ENCODE measurements around the gene NMNAT3. TPM values are rescaled to one million over a fixed set of nuclear protein-coding genes. Genes with fewer than 3 reads are reported as not detected.

The NMNAT3 gene
- total RNA-seq (2014; rRNA removed; shearing (Covaris generic)) = not detected in 2 replicates
- polyA plus RNA-seq (2015; cell fraction: cytosol; rRNA removed) = 0.02 TPM in 1 of 2 replicates, not detected in the other
- not detected in 2 replicates for polyA plus RNA-seq (2015; cell fraction: nucleus; rRNA removed)

DNA sequence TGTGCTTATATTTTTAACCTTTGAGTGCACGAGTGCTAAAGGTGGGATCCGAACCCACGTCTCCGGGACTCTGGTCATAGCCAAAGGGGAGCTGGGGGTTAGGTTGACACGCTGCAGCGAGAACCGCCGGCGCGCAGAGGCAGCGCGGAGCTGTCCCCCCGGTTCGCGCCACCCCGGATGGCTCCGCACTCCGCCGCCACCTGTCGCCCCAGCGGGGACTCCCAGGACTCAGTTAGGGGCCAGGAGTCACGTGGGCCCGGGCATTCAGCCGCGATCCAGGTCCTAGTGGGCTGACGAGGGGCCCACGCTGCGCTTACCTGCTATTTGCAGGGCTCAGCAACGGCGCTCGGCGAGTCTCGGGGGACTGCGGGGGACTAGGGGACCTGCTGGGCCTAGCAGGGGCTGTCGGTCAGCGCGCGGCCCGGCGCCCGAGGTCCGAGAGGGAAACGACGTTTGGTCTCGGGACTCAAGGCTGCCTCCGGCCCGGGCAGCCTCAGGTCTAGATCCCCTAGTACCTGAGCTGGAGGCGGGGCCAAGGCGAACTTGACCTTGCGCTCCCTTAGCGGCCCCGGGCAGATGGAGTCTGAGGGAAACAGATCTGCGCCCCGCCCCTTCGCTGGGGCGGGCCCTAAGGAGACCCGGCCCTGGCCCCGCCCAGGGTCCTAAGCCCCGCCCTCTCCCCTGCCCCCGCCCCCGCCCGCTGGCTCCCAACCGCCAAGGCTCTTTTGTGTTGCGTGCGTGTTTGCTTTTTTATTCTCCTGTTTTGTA is at the start of gene NMNAT3:
NMNAT3 (minus strand) TSS at position 585 of the 768 bp plus-strand sequence. CDS start 50,248 bp downstream, outside the sequence.
- DNase-seq (ENCODE audit: low read depth) = no peak

DNA sequence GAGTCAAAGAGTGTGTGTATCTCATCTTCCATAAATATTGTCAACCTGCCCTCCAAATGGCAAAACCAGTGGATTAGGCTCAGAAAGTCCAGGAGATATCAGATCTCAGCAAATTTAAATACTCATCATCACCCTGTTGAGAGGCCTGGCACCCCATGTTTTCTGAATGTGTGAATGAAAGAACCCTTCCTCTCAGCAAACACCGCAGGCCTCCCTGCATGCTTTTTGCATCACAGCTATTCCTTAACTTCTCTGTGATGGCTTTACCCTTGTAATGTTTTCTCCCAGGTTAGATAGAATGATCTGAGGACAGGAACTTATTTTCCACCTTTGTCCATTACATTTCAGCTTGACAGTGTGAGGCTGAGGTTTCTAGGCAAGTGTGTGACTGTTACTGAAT is 43.6 kb upstream of the NMNAT3 start:
- DNase-seq (ENCODE audit: low read depth) = no peak

DNA sequence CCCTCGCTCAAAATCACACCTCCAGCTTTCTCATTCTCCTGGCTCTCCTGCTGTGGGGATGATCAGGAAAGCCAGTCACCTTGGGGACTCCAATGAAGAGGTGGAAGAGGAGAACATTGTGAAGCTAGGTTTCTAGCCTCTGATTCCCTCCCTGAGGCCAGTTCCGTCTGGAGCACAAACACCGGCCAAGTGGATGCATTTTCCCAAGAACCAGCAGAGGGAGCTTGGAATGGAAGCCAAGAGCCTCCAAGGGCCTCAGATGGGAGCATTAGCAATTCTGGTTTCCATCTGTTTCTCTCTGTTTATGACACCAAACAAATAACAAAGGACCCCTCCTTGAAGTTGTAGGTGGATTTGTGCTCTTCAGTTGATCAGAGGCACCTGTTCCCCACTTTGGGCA is 40.6 kb upstream of the NMNAT3 start:
- peak; percentile 50 for DNase-seq (ENCODE audit: low read depth)

DNA sequence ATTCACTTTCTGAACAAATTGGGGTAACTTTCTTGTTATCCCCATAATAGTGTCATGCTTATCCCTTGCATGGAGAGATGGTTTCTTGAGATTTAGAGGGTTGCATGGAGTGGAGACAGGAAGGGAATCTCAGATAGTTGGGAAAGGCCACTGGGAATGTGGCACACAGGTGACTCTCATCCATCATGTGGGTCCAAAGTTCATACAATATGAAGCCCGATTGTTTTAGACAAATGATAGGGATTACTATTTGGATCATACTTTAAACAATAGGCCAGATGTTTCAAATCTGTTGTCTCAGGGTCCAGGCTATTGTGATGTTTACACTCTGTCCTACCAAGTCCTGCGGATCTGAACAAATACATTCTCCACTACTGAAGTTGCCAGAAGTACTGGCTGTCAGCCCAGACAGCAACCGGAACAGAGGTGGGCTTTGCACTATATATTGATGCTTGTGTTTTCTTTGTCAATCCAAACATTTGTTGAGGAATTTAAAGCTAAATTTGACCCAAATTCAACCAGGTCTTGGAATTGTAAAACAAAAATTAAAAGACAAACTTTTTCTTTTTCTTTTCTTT is 39.2 kb upstream of the NMNAT3 start:
- DNase-seq (ENCODE audit: low read depth) = no peak

DNA sequence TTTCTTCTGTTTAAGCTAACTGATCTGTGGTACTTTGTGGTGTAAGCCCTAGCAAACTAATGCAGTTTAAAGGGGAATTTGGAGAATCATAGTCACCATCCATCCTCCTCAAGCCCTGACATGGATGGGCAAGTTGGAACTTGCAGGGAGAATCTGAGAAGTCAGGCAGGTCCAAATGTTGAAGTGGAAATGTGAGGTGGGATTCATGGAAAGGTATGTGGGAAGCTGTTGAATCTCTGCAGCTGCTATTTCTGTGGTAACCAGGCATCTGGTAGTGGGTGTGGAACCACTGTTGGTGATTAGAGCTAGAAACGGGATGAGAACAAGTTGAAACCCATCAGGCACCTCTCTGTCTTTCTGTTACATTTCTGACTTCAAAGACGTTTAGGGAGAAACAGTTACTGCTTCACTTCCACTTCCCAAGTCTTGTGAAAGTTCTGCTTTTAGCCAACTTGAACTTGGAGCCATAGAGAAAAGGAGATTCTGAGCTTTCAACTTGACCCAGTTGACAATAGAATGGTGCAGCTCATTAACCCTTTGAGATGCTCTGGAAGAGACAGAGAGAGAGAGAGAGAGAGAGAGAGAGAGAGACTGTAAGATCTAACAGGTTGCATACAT is 38.1 kb upstream of the NMNAT3 start:
- DNase-seq (ENCODE audit: low read depth) = no peak

DNA sequence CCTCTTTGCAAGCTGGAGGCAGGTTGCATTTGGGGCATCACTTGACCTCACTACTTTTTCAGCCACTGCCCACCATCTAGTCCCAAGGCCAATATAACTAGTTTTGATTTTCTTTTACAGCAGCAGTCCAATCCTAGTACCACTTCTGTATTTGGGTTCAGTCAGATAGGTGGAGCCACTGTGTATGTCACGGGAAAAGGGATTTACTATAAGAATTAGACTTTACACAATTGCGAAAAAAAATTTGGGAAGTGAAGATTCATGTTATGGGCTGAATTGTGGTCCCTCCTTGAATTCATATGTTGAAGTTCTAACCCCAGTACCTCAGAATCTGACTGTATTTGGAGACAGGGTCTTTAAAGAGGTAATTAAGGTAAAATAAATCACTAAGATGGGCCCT is 37.4 kb upstream of the NMNAT3 start:
- no peak for DNase-seq (ENCODE audit: low read depth)

DNA sequence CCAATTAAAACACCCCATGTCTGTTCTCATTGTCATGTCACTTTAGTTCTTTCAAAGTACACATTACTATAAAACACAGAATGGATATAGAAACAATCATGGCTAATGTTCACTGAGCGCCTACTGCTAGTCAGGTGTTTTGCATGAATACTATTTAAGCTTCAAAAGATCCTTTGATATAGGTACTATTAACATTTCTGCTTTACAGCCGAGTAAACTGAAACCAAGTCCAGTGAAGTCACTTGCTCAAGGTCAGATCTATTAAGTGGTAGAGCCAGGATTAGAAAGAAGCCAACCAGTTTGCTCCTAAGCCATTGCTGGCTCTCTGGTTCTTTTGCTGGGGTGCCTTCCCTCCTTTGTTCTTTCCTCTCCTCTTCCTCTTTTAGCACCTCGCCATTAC is 32.4 kb upstream of the NMNAT3 start:
- DNase-seq (ENCODE audit: low read depth) = no peak

DNA sequence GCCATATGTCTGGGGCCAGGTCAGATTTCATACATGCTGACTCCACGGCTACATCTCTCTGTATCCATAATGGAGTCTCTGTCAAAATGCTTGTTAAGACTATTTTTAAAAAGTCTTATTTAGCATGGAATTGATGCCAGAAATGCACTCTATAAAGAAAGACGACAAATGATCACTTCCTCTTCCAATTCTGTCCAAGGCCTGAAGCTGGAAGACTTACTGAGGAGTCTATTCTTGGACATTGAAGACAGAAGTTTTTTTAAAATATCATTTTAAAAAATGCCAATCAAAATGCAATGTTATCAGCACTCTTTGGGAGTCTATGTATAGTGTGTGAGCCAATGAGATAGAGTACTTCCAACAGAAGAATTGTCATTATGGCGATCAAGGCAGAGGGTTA is 27.9 kb upstream of the NMNAT3 start:
- DNase-seq (ENCODE audit: low read depth) = no peak

DNA sequence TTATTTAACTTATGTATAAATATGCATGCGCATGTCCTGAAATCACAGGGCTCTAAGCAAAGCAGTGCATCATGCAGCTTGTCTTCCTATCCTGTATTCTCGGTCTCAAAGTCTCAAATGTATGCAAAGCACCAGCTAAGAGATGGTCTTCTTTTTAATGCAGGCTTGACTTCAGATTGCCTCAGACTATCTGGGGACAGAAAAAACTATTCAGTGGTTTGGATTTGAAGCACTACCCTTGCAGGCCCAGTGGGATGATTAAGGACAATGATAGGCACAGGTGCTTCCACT is 18.5 kb upstream of the NMNAT3 start:
- no peak for DNase-seq (ENCODE audit: low read depth)

DNA sequence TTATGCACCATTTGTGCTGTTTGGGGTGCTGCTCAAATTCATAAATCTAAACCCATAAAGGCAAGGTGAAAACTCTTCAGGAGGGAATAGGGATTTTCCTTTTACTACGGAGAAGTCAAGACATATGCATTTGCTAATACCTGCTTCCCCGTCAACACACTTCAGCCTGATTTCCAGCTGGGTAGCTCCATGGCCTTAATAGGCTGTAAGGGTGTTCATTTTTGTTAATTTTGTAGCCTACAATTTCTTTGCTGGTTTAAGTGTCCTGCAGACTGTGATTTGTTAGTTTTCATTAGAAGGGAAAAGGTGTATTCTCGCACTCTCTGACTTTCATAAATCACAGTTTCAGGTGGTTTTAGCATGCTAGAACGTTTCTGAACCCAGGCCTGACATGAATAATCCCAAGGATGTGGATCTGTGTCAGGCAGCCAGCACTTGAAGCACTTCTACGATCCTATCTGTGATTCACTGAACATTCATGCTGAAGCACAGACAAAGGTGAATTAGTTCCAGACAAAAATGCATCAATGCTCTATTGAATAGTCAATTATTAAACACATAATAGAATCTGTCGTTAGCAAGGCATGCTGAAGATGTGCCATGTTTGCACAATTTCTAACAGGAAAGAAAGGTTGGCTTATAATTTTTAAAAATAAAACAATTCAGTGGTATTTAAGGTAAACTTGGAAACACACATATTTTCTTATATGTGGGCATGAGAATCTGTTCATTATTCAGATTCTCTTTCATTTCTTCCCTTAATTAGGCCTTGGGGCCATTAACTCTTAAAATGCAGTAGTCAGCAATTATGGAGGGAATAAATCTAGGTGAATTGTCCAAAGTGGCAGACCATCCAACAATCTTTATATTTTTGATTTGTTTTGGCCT is 17.9 kb upstream of the NMNAT3 start:
- DNase-seq (ENCODE audit: low read depth) = no peak

DNA sequence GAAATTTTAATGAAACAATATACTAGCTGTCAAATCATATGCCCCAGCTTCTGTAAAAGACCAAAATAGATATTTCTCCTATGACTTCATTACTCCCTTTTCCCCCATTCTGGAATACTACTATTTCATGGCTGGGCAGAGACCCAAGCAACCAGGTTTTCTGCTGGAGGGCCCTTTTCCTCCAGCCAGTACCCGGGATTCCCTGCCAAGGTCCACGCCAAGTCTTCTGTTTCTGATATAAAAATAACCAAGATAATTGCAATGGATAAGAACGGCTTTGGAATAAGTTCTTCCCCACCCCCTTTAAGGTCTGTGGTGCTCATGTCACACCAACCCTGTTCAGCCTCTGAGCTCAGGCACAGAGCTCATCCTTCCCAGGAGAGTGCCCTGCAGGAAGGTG is 17.2 kb upstream of the NMNAT3 start:
- DNase-seq (ENCODE audit: low read depth) = no peak

DNA sequence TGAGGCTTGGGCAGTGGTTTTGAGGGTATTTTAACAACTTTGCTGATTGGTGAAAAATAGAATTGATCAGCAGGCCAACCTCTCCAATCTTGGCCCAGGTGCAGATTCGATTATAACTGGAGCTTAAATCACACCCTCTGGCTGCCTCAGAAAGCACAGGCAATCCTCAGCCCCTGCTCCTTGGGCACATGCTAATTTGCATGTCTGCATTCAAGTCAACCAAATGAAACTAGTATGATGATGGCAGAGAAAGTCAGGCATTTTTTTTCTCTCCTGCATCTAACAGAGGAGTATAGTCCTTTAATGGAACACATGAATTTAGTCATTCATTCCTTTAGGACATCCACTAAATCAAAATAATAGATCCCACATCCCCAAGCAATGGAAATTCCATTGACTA is 16.8 kb upstream of the NMNAT3 start:
- no peak for DNase-seq (ENCODE audit: low read depth)

DNA sequence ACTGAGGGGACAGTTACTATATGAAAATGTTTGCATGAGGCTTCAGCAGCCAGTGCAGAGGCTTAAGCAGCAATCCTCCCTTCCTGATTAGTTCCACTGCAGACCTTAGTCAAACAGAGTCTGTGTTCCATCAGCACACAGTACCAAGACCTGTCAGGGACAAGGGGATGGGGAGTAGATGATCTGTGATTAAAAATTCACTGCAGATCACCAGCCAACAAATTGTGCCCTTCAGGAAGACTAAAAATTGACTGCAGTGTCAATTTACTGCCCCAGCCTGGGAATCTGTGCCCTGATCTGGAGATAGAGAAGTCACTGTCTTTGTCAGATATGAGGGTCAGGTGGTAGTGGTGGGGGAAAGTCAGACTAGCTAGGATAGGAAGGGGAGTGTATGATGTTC is 13.8 kb upstream of the NMNAT3 start:
- no peak for DNase-seq (ENCODE audit: low read depth)

DNA sequence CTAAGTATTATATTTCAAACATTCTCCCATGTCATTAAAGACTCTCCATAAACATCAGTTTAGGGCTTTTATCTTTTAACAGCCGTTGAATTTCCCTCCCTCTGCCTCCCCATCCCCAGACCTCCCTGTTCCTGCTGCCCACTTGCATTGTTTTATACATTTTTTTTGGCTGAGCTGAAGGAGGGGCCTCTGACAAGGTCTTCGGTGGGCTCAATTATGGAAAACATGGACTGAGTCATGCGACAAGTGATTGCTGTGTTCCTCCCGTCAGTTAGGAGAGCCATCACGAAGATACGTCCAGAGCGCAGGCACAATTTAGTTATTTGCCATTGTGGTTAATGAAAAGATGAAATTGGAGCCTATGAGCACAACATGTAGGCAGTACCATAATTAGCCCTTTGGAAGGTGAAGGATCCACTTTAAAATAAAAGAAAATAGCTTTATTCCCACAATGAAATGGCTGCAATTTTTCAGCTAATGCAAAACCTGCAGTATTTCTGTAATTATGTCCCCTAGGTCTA is 12.0 kb upstream of the NMNAT3 start:
- no peak for DNase-seq (ENCODE audit: low read depth)

DNA sequence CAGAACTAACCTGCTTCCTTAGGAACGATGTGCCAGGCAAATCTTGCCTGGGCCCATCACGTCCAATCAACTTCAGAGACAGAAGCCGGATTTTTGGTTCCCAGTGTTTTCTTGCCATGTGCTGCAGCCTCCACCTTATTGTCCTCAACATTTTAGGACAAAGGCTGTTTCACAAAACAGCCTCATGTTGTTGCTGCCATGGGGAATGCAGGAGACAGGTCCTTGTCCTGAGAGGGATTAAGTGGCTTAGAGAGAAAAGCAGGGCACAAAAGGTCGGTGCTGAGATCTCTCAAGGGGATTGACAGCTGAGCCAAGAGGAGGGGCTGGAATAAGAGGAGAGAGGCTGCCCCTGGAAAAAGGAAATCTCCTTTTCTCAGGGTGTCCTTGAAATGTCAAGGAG is 11.3 kb upstream of the NMNAT3 start:
- no peak for DNase-seq (ENCODE audit: low read depth)

DNA sequence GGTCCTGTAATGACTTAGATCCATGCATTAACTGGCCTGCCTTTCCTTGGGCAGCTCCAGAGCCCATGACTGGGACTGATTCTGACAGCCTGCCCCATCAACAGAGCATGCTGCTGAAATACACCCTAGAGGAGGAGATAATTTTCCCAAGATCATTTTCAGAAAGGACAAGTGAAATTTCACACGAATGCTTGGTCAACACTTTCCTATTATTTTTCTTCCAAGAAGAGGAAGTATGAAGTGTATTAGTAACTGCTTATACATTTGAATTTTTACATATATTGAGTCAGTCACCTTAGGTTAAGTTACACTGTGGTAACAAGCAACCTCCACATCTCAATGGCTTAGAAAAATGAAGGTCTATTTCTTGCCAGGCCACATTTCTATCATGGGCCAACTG is 9.7 kb upstream of the NMNAT3 start:
- no peak for DNase-seq (ENCODE audit: low read depth)

DNA sequence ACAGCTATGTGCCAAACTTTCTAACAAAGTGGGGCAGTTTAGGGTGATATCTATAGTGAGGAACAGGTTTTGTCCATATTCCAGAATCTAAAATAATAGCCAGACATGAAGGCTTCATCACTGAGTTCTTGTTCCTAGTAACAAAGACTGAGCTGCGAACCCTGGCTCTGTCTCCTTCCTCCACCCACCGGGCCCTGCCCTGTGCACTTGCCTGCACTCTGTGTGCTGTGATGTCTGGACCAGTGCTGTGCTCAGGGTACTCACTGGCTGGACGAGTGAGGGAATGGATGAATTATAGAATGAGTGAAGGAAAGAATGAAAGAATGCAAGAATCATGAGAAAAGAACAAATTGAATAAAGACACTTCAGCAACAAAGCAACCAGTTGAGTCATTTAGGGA is 8.9 kb upstream of the NMNAT3 start:
- DNase-seq (ENCODE audit: low read depth) = no peak

DNA sequence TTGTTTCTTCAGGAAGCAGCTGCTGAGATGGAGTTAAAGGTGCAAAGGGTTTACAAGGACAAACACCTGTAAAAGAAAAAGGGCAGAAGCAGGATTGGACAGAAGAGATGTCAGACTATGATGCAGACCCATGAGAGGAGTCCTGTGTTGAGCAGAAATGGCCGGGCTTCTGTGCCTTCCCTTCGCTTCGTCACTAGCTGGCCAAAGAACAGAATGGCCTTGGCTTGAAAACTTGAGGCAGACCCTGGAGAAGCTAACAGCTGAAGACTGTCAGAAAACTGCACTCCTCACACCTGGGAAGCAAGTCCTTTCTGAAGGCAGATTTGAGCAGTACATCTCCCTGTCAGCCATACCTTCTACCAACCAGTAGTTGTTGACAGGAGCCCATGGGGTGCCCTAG is 8.4 kb upstream of the NMNAT3 start:
- DNase-seq (ENCODE audit: low read depth) = no peak

DNA sequence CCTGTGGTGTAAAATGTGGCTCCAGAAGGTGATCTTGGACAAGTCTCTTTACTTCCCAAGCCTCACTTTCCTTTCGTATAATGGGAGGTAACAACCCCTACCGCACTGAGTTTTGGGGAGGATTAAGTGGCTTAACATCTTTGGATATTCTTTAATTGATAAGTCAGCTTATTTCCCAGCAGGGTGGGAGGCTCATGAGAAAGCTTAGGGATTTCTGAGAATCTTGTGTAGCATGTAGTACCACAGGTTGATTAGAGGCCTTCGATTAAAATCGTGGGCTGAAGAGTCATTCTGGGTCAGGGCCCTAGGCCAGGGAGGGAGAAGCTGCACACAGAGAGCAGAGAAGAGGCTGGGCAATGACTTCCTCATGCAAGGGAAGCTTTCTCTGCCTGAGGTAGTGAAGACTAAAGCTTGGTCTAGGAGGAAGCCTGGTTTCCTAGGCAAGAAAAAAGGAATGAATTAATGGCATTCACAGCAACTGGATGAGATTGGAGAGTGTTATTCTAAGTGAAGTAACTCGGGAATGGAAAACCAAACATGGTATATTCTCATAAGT is 1.5 kb upstream of the NMNAT3 start:
- DNase-seq (ENCODE audit: low read depth) = no peak

DNA sequence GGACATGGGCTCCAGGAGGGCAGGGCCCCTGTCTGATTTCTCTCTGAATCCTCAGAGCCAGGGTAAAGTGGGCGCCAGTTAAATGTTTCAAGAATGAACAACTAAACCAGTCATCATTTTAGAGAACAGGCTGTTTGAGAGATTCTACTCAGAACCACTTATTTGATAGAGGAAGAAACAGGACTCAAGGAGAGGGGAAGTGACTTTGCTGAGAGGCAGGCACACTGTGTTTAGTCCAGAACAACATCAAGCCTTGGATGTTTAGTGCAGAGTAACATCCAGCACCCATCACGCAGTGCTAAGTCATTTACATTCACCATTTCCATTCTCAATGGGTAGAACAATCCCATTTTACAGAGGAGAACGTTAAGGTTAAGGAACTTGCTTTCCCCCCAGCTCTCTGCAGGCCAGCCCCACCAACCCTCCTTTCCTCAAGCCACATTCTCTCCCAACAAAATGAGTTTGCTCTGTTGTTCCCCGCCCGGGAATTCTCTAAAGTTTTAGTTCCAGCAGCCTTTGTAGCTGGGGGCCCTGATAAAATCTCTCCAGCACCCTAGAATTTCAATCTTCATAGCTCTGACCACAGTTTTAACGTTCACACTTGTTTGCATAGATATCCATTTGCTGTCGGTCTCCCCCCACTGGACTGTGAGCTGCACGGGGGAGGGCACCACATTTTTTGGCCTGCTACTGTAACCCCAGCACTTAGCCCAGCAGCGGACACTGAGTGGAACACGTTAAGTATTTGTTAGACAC is 962 bp downstream of the NMNAT3 start:
- DNase-seq (ENCODE audit: low read depth) = no peak

DNA sequence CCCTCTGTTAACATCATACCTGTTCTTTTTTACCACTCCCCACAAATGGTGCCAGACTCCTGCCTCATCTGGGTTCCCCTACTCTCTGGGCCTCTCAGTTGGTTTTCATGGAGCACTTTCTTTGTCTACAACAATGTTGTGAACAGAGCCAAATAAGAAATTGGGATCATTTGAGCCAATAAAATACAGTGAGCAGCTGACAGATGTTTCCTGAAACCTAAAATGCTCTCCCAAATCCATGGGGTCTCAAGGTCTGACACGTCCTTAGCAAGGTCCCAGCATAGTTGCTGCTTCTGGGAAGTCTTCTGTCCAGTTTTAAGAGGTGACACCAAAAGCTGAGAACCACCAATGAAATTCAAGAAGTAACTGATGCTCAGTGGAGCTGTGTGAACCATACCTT is 1.7 kb downstream of the NMNAT3 start:
- DNase-seq (ENCODE audit: low read depth) = no peak

Data from HT1080 (cell line).